Posterior cingulate gyrus (tissue), 11 donors: ENCODE data around the gene PSMB3.
"Not testable (repeated sequence)": the region's sequence is repeated elsewhere in the genome, so short reads cannot be mapped to it uniquely, and the experiment has no call there.

Source experiments
- DNase-seq, 10 donors: peaks; one replicate each; pipeline versions ENCODE4 v3.0.0 to v3.0.0-alpha.2; 2020 to 2021; ENCODE audit warnings: mixed read lengths in 3 of 10
- intact Hi-C: fragments of 100-400 bp; cut with DNase I; formaldehyde crosslinking; loops from one replicate; pipeline ENCODE4 v1.15.1; 2023

The PSMB3 gene

GRCh38 chr17:38715216-38715943, 37.2 kb upstream of the PSMB3 start:
- intact Hi-C loops, result no loop called here
- no peak for DNase-seq

- peak in 1 of 10 donors; percentile 69 for DNase-seq
- intact Hi-C loops, result no loop called here
Observed at GRCh38 chr17:38716368-38717005, 36.1 kb upstream of the PSMB3 start.

DNA sequence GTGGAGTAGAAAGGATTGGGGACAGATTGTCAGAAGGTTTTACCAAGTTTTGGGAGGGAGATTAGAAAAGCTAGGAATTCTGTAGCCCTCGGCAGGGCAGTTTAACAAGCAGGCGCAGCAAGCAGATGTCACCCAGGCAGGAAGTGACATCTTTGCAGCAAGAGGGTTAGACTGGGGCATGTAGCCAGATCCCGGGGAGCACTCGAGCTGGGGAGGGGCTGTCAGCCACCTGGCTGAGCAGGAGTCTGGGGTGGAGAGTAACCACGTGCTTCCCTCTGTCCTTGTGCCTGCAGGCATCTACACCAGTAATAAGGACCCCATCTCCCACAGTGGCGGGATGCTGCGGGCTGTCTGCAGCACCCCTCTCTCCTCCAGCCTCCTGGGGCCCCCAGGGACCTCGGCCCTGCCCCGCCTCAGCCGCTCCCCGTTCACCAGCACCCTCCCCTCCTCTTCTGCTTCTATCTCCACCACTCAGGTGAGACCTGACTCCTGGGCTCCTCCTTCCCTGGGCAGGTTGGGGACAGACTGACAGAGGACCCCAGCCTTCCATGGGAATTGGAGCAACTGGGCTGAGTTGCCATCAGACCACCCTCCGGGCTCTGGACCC, 35.3 kb upstream of the PSMB3 start:
- DNase-seq, result no peak
- intact Hi-C loops, result no loop called here

- intact Hi-C loops, result no loop called here
- DNase-seq, result no peak
Observed at GRCh38 chr17:38719289-38719942, 33.1 kb upstream of the PSMB3 start.

- intact Hi-C loops, result no loop called here
- no peak for DNase-seq
Observed at GRCh38 chr17:38719943-38720641, 32.4 kb upstream of the PSMB3 start.

GRCh38 chr17:38720941-38721340, 31.6 kb upstream of the PSMB3 start:
- no peak for DNase-seq
- intact Hi-C loops, result no loop called here

DNA sequence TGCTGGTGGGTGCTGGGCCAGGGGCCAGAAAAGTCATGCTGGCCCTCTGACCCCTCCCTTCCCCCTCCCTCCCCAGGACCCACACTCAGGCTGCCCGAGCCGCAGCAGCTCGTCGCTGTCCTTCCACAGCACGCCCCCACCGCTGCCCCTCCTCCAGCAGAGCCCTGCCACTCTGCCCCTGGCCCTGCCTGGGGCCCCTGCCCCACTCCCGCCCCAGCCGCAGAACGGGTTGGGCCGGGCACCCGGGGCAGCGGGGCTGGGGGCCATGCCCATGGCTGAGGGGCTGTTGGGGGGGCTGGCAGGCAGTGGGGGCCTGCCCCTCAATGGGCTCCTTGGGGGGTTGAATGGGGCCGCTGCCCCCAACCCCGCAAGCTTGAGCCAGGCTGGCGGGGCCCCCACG, 30.7 kb upstream of the PSMB3 start:
- intact Hi-C loops, result no loop called here

GRCh38 chr17:38724337-38724988, 28.1 kb upstream of the PSMB3 start:
- intact Hi-C loops, result no loop called here
- peak; percentile 80 to 99 (median 88) for DNase-seq

More for the DNA sequence above, 30.7 kb upstream of the PSMB3 start:
- DNase-seq, result no peak

GRCh38 chr17:38725066-38725465, 27.5 kb upstream of the PSMB3 start:
- no peak for DNase-seq
- intact Hi-C loops, result no loop called here

GRCh38 chr17:38726145-38726544, 26.4 kb upstream of the PSMB3 start:
- intact Hi-C loops, DNase-seq: not testable (repeated sequence)

DNA sequence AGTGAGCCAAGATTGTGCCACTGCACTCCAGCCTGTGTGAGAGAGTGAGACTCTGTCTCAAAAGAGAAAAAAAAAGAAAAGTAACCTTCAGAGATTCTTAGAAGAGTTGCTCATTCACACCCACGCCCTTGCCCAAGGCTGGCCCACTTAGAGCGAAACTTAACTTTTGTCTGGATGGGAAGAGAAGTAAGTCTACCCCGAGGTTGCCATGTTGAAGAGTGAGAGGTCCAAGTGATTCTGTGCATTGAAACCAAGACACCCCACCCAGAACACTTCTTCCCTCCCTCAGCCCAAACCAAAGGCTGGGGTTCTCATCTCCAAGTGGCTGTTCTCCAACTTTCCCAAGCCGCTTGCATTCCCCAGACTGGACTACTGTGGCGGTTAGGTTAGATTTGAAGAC, 24.8 kb upstream of the PSMB3 start:
- no peak for DNase-seq
- intact Hi-C loops, result no loop called here

DNA sequence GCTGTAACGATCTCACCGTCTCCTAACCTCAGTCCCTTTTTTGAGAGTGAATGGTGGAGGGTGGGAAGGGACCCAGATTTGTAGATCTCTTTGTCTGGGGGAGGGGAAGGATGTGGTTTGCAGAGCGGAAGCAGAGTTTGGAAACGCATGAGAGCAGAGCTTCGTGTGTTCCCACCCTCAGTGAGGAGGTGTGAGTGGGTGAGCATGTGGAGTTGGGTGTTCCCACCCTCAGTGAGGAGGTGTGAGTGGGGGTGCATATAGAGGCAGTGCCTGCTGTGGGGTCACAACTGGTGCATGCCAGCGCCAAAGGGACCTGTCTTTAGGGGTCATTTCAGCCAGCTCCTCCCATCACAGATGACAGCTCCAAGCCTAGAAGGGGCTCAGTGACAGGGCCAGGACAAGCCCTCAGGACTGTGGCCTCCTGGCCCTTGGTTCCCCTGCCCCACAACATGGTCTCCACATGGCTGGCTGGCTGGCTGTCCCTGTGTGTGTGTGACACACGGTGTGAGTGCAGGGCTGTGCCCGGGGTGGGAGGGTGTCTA, 24.2 kb upstream of the PSMB3 start:
- DNase-seq, result no peak

GRCh38 chr17:38729368-38729885, 23.1 kb upstream of the PSMB3 start:
- DNase-seq, result no peak
- intact Hi-C loops, result no loop called here

More for the DNA sequence above, 24.2 kb upstream of the PSMB3 start:
- intact Hi-C loops, result no loop called here

- intact Hi-C loops, result loop anchor here (2.0 kb wide), 1 partner anchor 55 kb away; the partner anchor contains the start of gene EPOP
- peak; percentile 63 to 97 (median 70) for DNase-seq
Observed at GRCh38 chr17:38729886-38730525, 22.5 kb upstream of the PSMB3 start, which contains the start of gene CISD3. Gene CISD3, plus strand, starts transcription at chr17:38730341. Its CDS starts 18 bp downstream, at chr17:38730359.

DNA sequence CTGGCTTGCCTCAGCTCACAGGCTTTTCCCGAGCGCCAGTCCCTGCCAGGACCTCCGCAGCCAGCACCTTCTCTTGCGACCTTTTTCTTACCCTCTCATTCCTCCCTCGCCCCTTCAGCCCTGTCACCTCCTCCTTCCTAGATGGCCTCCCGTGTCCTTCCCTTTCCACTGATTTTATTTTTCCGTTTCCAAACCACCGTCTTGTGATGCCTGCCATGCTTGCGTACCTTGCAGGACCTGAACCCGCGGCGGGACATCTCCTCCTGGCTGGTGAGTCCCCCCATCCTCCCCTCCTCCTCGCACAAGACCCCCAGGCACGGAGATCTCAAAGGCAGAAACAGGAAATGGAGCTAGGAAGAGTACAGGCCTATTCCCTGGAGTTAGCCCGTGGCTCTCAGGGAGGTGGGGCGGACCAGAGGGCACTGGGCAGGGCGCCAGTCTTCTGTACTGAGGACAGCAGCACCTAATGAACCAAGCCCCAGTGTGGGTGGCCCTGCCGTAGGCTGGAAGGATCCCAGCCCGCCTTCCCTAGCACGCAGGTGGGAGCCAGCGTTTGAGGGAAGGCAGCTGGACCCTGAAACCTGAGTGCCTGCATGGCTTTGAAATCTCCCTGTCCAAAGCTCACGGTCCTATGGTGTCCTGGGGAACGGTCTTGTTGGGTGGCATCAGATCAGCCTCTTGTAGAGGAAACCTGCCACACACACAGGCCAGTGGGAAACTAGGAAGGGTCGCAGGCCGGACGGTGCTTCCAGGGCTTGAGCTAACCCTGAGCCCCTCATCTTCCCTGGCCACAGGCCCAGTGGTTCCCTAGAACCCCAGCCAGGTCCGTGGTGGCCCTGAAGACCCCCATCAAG, 21.8 kb upstream of the PSMB3 start:
- intact Hi-C loops, result loop anchor here (2.0 kb wide), 1 partner anchor 56 kb away; the partner anchor contains the start of gene EPOP
- peak in 3 of 10 donors; percentile 31 to 77 (median 58) for DNase-seq

- intact Hi-C loops, result loop anchor here (2.0 kb wide), 1 partner anchor 57 kb away; the partner anchor contains the start of gene EPOP
- no peak for DNase-seq
Observed at GRCh38 chr17:38731526-38732294, 20.8 kb upstream of the PSMB3 start.
